A673 (cell line): ENCODE data around the gene AGTPBP1. TPM values are rescaled to one million over a fixed set of nuclear protein-coding genes. Genes with fewer than 3 reads are reported as not detected.

Experiments used
- BruUV-seq: library from RNA; stranded (reverse); fragments of 400-500 nt; replicated peaks from 2 replicates; lab custom pipeline; 2021; lab: Mats Ljungman, UMichigan
- CTCF ChIA-PET: fragments of 300-600 bp; sonication (Branson Sonifier 250); formaldehyde crosslinking; loops from one replicate; lab custom pipeline; 2022; ENCODE audit warnings: antibody characterized with exemption; lab: Charles Lee
- POLR2A ChIA-PET: fragments of 300-600 bp; sonication (Branson Sonifier 250); formaldehyde crosslinking; loops from one replicate; lab custom pipeline; 2022; ENCODE audit warnings: antibody characterized with exemption; ENCODE audit not compliant: low non-redundant PET; lab: Charles Lee
- DNase-seq: peaks from one replicate; pipeline ENCODE4 v3.0.0-alpha.2; 2015; ENCODE audit warnings: low spot score
- H3K27ac ChIP-seq: fragments of 200-600 bp; sonication (generic); 2 replicates; pipeline ENCODE4 v1.5.1; 2016; ENCODE audit warnings: mixed run types, low read depth, mild to moderate bottlenecking, mixed read lengths, antibody characterized with exemption, low read length; ENCODE audit not compliant: poor library complexity, severe bottlenecking
- H3K27me3 ChIP-seq: fragments of 200-600 bp; sonication (generic); replicated peaks from 2 replicates; pipeline ENCODE4 v1.6.1; 2017; ENCODE audit warnings: mixed run types, low read depth, mild to moderate bottlenecking, mixed read lengths, antibody characterized with exemption, low read length; ENCODE audit not compliant: insufficient read depth, poor library complexity
- H3K36me3 ChIP-seq: fragments of 200-600 bp; sonication (generic); 2 replicates; pipeline ENCODE4 v1.6.1; 2016; ENCODE audit warnings: mixed run types, mild to moderate bottlenecking, mixed read lengths, antibody characterized with exemption, low read length; ENCODE audit not compliant: insufficient read depth, poor library complexity, severe bottlenecking
- H3K4me1 ChIP-seq: fragments of 200-600 bp; sonication (generic); 2 replicates; pipeline ENCODE4 v1.6.1; 2017; ENCODE audit warnings: mixed run types, mild to moderate bottlenecking, mixed read lengths, antibody characterized with exemption, low read length; ENCODE audit not compliant: insufficient read depth, poor library complexity, severe bottlenecking
- H3K4me3 ChIP-seq: fragments of 200-600 bp; sonication (generic); 2 replicates; pipeline ENCODE4 v1.5.1; 2016; ENCODE audit warnings: low read depth, mixed run types, mild to moderate bottlenecking, mixed read lengths, low read length; ENCODE audit not compliant: poor library complexity, severe bottlenecking
- H3K9me3 ChIP-seq: fragments of 200-600 bp; sonication (generic); 2 replicates; pipeline ENCODE4 v1.6.1; 2016; ENCODE audit warnings: mixed run types, low read depth, mild to moderate bottlenecking, mixed read lengths, antibody characterized with exemption, low read length; ENCODE audit not compliant: poor library complexity, severe bottlenecking
- CTCF ChIP-seq: fragments of 300-800, 200-600 bp; sonication (generic); conservative IDR thresholded peaks from 2 replicates; pipeline ENCODE4 v1.5.1; 2017; ENCODE audit warnings: low read depth, mild to moderate bottlenecking, antibody characterized with exemption, low read length, moderate library complexity, mixed read lengths
- EZH2 ChIP-seq: fragments of 200-600 bp; sonication (generic); IDR thresholded peaks from 2 replicates; pipeline ENCODE4 v1.6.1; 2017; ENCODE audit warnings: borderline replicate concordance, low read depth, mild to moderate bottlenecking, mixed read lengths, antibody characterized with exemption, low read length; ENCODE audit not compliant: poor library complexity, severe bottlenecking
- intact Hi-C: fragments of 100-400 bp; cut with micrococcal nuclease; formaldehyde crosslinking; loops from one replicate; pipeline ENCODE4 v1.10.0; 2022; ENCODE audit not compliant: unreplicated experiment
- total RNA-seq: library from RNA; stranded (reverse); gene quantifications from 2 replicates; pipeline ENCODE4 v1.2.3, GENCODE V29; 2021

Gene AGTPBP1
- total RNA-seq, 1 experiment from 2014 or later = 24.7 TPM

- ChIA-PET POLR2A (interaction anchor here (0.7 kb wide), 1 partner anchor 1738 kb away, joined by 3 read pairs; no protein-coding TSS in a partner anchor), CTCF (interaction anchor here (0.7 kb wide), 1 partner anchor 410 kb away, joined by 4 read pairs; no protein-coding TSS in a partner anchor)
- no peak overlapping the region for H3K27ac ChIP-seq
- TF ChIP-seq CTCF = no peak
- no peaks in the 10 kb centered on the region for H3K36me3 ChIP-seq
- no peaks in the 10 kb centered on the region for H3K9me3 ChIP-seq
- peaks cover 15% of the 10 kb centered on the region for H3K4me1 ChIP-seq
- no TSS peak for BruUV-seq
- peak; percentile 55 for DNase-seq
- no peaks in the 10 kb centered on the region for H3K27me3 ChIP-seq
- peak overlapping the region; percentile 98 for H3K4me3 ChIP-seq
- intact Hi-C loops = no loop called here
Observed at GRCh38 chr9:85743275-85744128, 1.7 kb upstream of the AGTPBP1 start.

GRCh38 chr9:85742597-85742936 lies 813 bp upstream of the AGTPBP1 start:
- intact Hi-C loops = no loop called here
- POLR2A ChIA-PET = no interaction called here
- no TSS peak for BruUV-seq

GRCh38 chr9:85741095-85741874 lies 469 bp downstream of the AGTPBP1 start:
- no TSS peak for BruUV-seq
- Histone ChIP-seq H3K36me3 (no peaks in the 10 kb centered on the region), H3K4me3 (peak overlapping the region; percentile 98), H3K9me3 (no peaks in the 10 kb centered on the region), H3K4me1 (peaks cover 15% of the 10 kb centered on the region), H3K27me3 (no peaks in the 10 kb centered on the region), H3K27ac (peak overlapping the region; percentile 88)
- CTCF ChIA-PET = interaction anchor here (0.8 kb wide), 1 partner anchor 43 kb away, joined by 3 read pairs; no protein-coding TSS in a partner anchor
- intact Hi-C loops = no loop called here
- DNase-seq = peak; percentile 56
- POLR2A ChIA-PET = no interaction called here
- TF ChIP-seq EZH2 = no peak
- no peak for TF ChIP-seq CTCF

More at GRCh38 chr9:85742597-85742936, 813 bp upstream of the AGTPBP1 start:
- H3K4me1 ChIP-seq = peaks cover 15% of the 10 kb centered on the region
- DNase-seq = no peak
- CTCF ChIA-PET = interaction anchor here (0.6 kb wide), 1 partner anchor 19 kb away, joined by 5 read pairs; no protein-coding TSS in a partner anchor
- no peaks in the 10 kb centered on the region for H3K36me3 ChIP-seq
- peak overlapping the region; percentile 62 for H3K27ac ChIP-seq
- no peaks in the 10 kb centered on the region for H3K27me3 ChIP-seq
- no peak for TF ChIP-seq CTCF
- TF ChIP-seq EZH2 = no peak
- H3K9me3 ChIP-seq = no peaks in the 10 kb centered on the region
- H3K4me3 ChIP-seq = peak overlapping the region; percentile 98
